ACC112 (cell line): ENCODE measurements around the gene AVL9.
"Not testable (repeated sequence)": the region's sequence is repeated elsewhere in the genome, so short reads cannot be mapped to it uniquely, and the experiment has no call there.

Experiments used
- H2AFZ ChIP-seq: fragments of 200-600 bp; sonication (generic); one replicate; pipeline ENCODE4 v1.6.0; 2017; ENCODE audit warnings: antibody characterized with exemption, low read length; ENCODE audit not compliant: unreplicated experiment
- H3K27ac ChIP-seq: fragments of 200-600 bp; sonication (generic); 2 replicates; pipeline ENCODE4 v1.5.1; 2014; ENCODE audit warnings: low read depth, mild to moderate bottlenecking, antibody characterized with exemption, low read length, moderate library complexity
- H3K27me3 ChIP-seq: fragments of 200-600 bp; sonication (generic); 2 replicates; pipeline ENCODE4 v1.6.1; 2014; ENCODE audit warnings: mild to moderate bottlenecking, antibody characterized with exemption, low read length, moderate library complexity, mixed read lengths; ENCODE audit not compliant: insufficient read depth
- H3K36me3 ChIP-seq: fragments of 200-600 bp; sonication (generic); 2 replicates; pipeline ENCODE4 v1.6.1; 2016; ENCODE audit warnings: mild to moderate bottlenecking, antibody characterized with exemption, low read length, moderate library complexity, mixed read lengths; ENCODE audit not compliant: insufficient read depth
- H3K4me1 ChIP-seq: fragments of 200-600 bp; sonication (generic); one replicate; pipeline ENCODE4 v1.6.1; 2016; ENCODE audit warnings: low read length, mixed read lengths; ENCODE audit not compliant: insufficient read depth, unreplicated experiment, control insufficient read depth
- H3K4me3 ChIP-seq: fragments of 200-600 bp; sonication (generic); 2 replicates; pipeline ENCODE4 v1.5.1; 2014; ENCODE audit warnings: mild to moderate bottlenecking, low read depth, low read length
- H3K79me2 ChIP-seq: fragments of 200-600 bp; sonication (generic); one replicate; pipeline ENCODE4 v1.6.0; 2016; ENCODE audit warnings: low read length; ENCODE audit not compliant: control insufficient read depth, unreplicated experiment, insufficient read depth

The AVL9 gene

GRCh38 chr7:32495298-32496051, at the start of gene AVL9:
Gene AVL9 (plus strand): TSS chr7:32495489. CDS start chr7:32495710, 221 bp downstream.
- H2AFZ ChIP-seq: peak within 1 kb of the TSS; percentile 86
- H3K4me3 ChIP-seq: peak within 1 kb of the TSS; percentile 90
- no peaks in the 10 kb centered on the region for H3K27me3 ChIP-seq
- H3K36me3 ChIP-seq: no peaks in the 10 kb centered on the region
- H3K27ac ChIP-seq: peak within 1 kb of the TSS; percentile 82
- H3K79me2 ChIP-seq: peaks cover 45% of the 10 kb centered on the region
- peaks cover 6% of the 10 kb centered on the region for H3K4me1 ChIP-seq

- Histone ChIP-seq H2AFZ (no peak overlapping the region), H3K27me3 (peaks cover 15% of the 10 kb centered on the region), H3K27ac (no peak overlapping the region), H3K36me3 (no peaks in the 10 kb centered on the region), H3K4me3 (no peak overlapping the region), H3K4me1 (no peaks in the 10 kb centered on the region), H3K79me2 (no peaks in the 10 kb centered on the region)
Measured at GRCh38 chr7:32447218-32447617, 48.1 kb upstream of the AVL9 start.

GRCh38 chr7:32453341-32454011, 41.8 kb upstream of the AVL9 start:
- Histone ChIP-seq H3K27ac (no peak overlapping the region), H2AFZ (no peak overlapping the region), H3K36me3 (no peaks in the 10 kb centered on the region), H3K27me3 (peaks cover 41% of the 10 kb centered on the region), H3K4me3 (no peak overlapping the region), H3K4me1 (no peaks in the 10 kb centered on the region), H3K79me2 (no peaks in the 10 kb centered on the region)

- no peaks in the 10 kb centered on the region for H3K79me2 ChIP-seq
- H3K27ac ChIP-seq: no peak overlapping the region
- H3K27me3 ChIP-seq: peaks cover 37% of the 10 kb centered on the region
- no peak overlapping the region for H3K4me3 ChIP-seq
- no peaks in the 10 kb centered on the region for H3K4me1 ChIP-seq
- H3K36me3 ChIP-seq: no peaks in the 10 kb centered on the region
- H2AFZ ChIP-seq: no peak overlapping the region
Measured at GRCh38 chr7:32458025-32458424, 37.3 kb upstream of the AVL9 start.

GRCh38 chr7:32459788-32460187, 35.5 kb upstream of the AVL9 start:
- Histone ChIP-seq H3K79me2 (no peaks in the 10 kb centered on the region), H2AFZ (no peak overlapping the region), H3K4me3 (no peak overlapping the region), H3K27ac (no peak overlapping the region), H3K4me1 (no peaks in the 10 kb centered on the region), H3K27me3 (peaks cover 28% of the 10 kb centered on the region; the same call in 1 of the 2 replicates), H3K36me3 (no peaks in the 10 kb centered on the region)

- Histone ChIP-seq H3K36me3 (no peaks in the 10 kb centered on the region), H2AFZ (no peak overlapping the region), H3K27ac (no peak overlapping the region), H3K4me1 (no peaks in the 10 kb centered on the region), H3K79me2 (no peaks in the 10 kb centered on the region), H3K27me3 (peaks cover 27% of the 10 kb centered on the region; the same call in 1 of the 2 replicates), H3K4me3 (no peak overlapping the region)
Measured at GRCh38 chr7:32461484-32461883, 33.8 kb upstream of the AVL9 start.

GRCh38 chr7:32462451-32462850, 32.8 kb upstream of the AVL9 start:
- H3K79me2 ChIP-seq: no peaks in the 10 kb centered on the region
- H3K4me3 ChIP-seq: no peak overlapping the region
- H3K4me1 ChIP-seq: no peaks in the 10 kb centered on the region
- no peak overlapping the region for H2AFZ ChIP-seq
- H3K27ac ChIP-seq: no peak overlapping the region
- H3K27me3 ChIP-seq: peaks cover 22% of the 10 kb centered on the region; the same call in 1 of the 2 replicates
- no peaks in the 10 kb centered on the region for H3K36me3 ChIP-seq

GRCh38 chr7:32462977-32463376, 32.3 kb upstream of the AVL9 start:
- no peak overlapping the region for H2AFZ ChIP-seq
- peaks cover 20% of the 10 kb centered on the region; the same call in 1 of the 2 replicates for H3K27me3 ChIP-seq
- H3K36me3 ChIP-seq: no peaks in the 10 kb centered on the region
- H3K27ac ChIP-seq: no peak overlapping the region
- no peak overlapping the region for H3K4me3 ChIP-seq
- no peaks in the 10 kb centered on the region for H3K79me2 ChIP-seq
- no peaks in the 10 kb centered on the region for H3K4me1 ChIP-seq

- not testable (repeated sequence) for H3K36me3 ChIP-seq, H3K4me3 ChIP-seq, H3K27ac ChIP-seq, H3K79me2 ChIP-seq, H2AFZ ChIP-seq, H3K4me1 ChIP-seq
- peaks cover 20% of the 10 kb centered on the region; the same call in 1 of the 2 replicates for H3K27me3 ChIP-seq
Measured at GRCh38 chr7:32464641-32465416, 30.5 kb upstream of the AVL9 start.

- H3K79me2 ChIP-seq, H3K4me1 ChIP-seq, H3K27ac ChIP-seq, H3K27me3 ChIP-seq, H3K4me3 ChIP-seq, H3K36me3 ChIP-seq, H2AFZ ChIP-seq: not testable (repeated sequence)
Measured at GRCh38 chr7:32470004-32470403, 25.3 kb upstream of the AVL9 start.
